ENCODE results near the gene DHRS7. TPM values are rescaled to one million over a fixed set of nuclear protein-coding genes. Genes with fewer than 3 reads are reported as not detected.

DHRS7 gene
- polyA plus RNA-seq, 1 of the 3 experiments (the other 2 are of a cell fraction): 88.7 TPM

DNA sequence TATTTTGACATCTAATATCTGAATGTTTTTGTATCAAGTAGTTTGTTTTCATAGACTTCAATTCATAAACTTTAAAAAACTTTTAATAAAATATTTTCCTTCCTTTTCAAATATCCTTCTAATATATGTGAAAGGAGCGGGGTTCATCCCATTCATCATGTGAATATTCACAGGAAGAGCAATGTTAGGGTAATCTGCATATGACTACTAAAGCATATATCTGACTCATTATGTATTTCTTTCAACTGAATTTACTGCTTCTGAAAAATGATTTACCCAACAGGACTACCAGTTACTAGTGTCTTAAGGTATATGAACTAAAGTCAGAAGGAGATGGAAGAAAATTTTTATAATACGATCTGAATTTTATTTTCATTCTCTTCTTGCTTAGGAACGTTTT is 30.5 kb downstream of the DHRS7 start (continued):
- TF ChIP-seq, protein P1, sequence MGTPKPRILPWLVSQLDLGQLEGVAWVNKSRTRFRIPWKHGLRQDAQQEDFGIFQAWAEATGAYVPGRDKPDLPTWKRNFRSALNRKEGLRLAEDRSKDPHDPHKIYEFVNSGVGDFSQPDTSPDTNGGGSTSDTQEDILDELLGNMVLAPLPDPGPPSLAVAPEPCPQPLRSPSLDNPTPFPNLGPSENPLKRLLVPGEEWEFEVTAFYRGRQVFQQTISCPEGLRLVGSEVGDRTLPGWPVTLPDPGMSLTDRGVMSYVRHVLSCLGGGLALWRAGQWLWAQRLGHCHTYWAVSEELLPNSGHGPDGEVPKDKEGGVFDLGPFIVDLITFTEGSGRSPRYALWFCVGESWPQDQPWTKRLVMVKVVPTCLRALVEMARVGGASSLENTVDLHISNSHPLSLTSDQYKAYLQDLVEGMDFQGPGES (IDR thresholded peaks at IDR 0.05; ENCODE audit: low read depth, low read length): no peak
- TF ChIP-seq, protein P2, sequence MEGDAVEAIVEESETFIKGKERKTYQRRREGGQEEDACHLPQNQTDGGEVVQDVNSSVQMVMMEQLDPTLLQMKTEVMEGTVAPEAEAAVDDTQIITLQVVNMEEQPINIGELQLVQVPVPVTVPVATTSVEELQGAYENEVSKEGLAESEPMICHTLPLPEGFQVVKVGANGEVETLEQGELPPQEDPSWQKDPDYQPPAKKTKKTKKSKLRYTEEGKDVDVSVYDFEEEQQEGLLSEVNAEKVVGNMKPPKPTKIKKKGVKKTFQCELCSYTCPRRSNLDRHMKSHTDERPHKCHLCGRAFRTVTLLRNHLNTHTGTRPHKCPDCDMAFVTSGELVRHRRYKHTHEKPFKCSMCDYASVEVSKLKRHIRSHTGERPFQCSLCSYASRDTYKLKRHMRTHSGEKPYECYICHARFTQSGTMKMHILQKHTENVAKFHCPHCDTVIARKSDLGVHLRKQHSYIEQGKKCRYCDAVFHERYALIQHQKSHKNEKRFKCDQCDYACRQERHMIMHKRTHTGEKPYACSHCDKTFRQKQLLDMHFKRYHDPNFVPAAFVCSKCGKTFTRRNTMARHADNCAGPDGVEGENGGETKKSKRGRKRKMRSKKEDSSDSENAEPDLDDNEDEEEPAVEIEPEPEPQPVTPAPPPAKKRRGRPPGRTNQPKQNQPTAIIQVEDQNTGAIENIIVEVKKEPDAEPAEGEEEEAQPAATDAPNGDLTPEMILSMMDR (IDR thresholded peaks at IDR 0.05): no peak
- TF ChIP-seq MXI1 (IDR thresholded peaks at IDR 0.05; ENCODE audit: low read depth, low read length): no peak
- TF ChIP-seq, protein P3, sequence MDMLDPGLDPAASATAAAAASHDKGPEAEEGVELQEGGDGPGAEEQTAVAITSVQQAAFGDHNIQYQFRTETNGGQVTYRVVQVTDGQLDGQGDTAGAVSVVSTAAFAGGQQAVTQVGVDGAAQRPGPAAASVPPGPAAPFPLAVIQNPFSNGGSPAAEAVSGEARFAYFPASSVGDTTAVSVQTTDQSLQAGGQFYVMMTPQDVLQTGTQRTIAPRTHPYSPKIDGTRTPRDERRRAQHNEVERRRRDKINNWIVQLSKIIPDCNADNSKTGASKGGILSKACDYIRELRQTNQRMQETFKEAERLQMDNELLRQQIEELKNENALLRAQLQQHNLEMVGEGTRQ (IDR thresholded peaks at IDR 0.05; ENCODE audit: borderline replicate concordance, low read depth, low read length): no peak
- no peak for TF ChIP-seq NRF1 (IDR thresholded peaks at IDR 0.05; ENCODE audit: low read depth, low read length)
- no peak for TF ChIP-seq FOXM1 (IDR thresholded peaks at IDR 0.05; ENCODE audit: low read depth)
- TF ChIP-seq FOSL2 (IDR thresholded peaks at IDR 0.05; ENCODE audit: borderline replicate concordance, low read depth): no peak

DNA sequence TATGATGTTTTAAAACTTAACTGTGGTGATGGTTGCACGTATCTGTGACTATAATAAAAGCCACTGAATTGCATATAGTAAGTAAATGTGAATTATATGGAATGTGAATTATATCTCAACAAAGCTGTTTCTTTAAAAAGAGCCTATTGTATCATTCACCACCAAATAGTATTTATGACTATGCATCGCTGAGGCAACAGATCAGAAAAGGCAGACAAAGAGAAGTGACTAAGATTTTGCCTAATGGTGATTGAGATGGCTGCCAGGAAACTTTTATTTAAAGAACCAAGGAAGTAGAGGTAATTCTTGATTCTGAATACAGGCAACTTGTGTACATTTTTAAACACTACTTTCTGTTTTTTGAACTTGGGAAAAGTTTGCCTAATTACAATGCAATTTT is 31.7 kb downstream of the DHRS7 start:
- H3K27me3 ChIP-seq (ENCODE audit: insufficient read depth): no peaks in the 10 kb centered on the region
- no peaks in the 10 kb centered on the region; the same call in 1 of the 2 replicates for H3K9me3 ChIP-seq
- H3K36me3 ChIP-seq (replicated peaks in 1 of 2; ENCODE audit: control insufficient read depth in 1 of 2, insufficient read depth in 2 of 2, low read length in 1 of 2): peaks cover 29 to 69% of the 10 kb centered on the region in 2 experiments
- H3K9me2 ChIP-seq: no peaks in the 10 kb centered on the region
- H3K79me2 ChIP-seq (ENCODE audit: insufficient read depth): no peaks in the 10 kb centered on the region; the same call in 1 of the 2 replicates
- H3K4me3 ChIP-seq (ENCODE audit: low read depth in 2 of 2, low read length in 1 of 2): no peak overlapping the region
- no peaks in the 10 kb centered on the region for H4K20me1 ChIP-seq (ENCODE audit: insufficient read depth)
- 91% methylated on average over 2 of the region's 2 CpGs for WGBS (ENCODE audit: low lambda C conversion rate)
- H3F3A ChIP-seq (replicated peaks; ENCODE audit: insufficient read depth): peaks cover 26% of the 10 kb centered on the region
- H3K27ac ChIP-seq (ENCODE audit: low read depth in 2 of 2, low read length in 1 of 2): no peak overlapping the region
- CTCF ChIA-PET: no interaction called here
- POLR2A ChIA-PET: no interaction called here
- H2AFZ ChIP-seq (ENCODE audit: low read depth): no peak overlapping the region
- DNase-seq: no peak
- no peak overlapping the region for H3K9ac ChIP-seq
- no peak for TF ChIP-seq JUND (IDR thresholded peaks at IDR 0.05)
- TF ChIP-seq GATA2 (CRISPR knock-in tag; IDR thresholded peaks at IDR 0.05): no peak
- no peak for TF ChIP-seq FOXJ3 (CRISPR knock-in tag; IDR thresholded peaks at IDR 0.05)
- no peak for TF ChIP-seq SMC3 (IDR thresholded peaks at IDR 0.05; ENCODE audit: low read depth, low read length)
- no peak for TF ChIP-seq FOSL2 (IDR thresholded peaks at IDR 0.05; ENCODE audit: borderline replicate concordance, low read depth)
- TF ChIP-seq, protein P2 (IDR thresholded peaks at IDR 0.05): no peak
- TF ChIP-seq, protein P1 (IDR thresholded peaks at IDR 0.05; ENCODE audit: low read depth, low read length): no peak
- no peak for TF ChIP-seq RXRA (IDR thresholded peaks at IDR 0.05; ENCODE audit: borderline replicate concordance, low read depth)
- no peak for TF ChIP-seq TEAD4 (IDR thresholded peaks at IDR 0.05; ENCODE audit: borderline replicate concordance, insufficient read depth)
- TF ChIP-seq, protein P4, sequence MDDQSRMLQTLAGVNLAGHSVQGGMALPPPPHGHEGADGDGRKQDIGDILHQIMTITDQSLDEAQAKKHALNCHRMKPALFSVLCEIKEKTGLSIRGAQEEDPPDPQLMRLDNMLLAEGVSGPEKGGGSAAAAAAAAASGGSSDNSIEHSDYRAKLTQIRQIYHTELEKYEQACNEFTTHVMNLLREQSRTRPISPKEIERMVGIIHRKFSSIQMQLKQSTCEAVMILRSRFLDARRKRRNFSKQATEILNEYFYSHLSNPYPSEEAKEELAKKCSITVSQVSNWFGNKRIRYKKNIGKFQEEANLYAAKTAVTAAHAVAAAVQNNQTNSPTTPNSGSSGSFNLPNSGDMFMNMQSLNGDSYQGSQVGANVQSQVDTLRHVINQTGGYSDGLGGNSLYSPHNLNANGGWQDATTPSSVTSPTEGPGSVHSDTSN (IDR thresholded peaks at IDR 0.05): no peak
- TF ChIP-seq, protein P5, sequence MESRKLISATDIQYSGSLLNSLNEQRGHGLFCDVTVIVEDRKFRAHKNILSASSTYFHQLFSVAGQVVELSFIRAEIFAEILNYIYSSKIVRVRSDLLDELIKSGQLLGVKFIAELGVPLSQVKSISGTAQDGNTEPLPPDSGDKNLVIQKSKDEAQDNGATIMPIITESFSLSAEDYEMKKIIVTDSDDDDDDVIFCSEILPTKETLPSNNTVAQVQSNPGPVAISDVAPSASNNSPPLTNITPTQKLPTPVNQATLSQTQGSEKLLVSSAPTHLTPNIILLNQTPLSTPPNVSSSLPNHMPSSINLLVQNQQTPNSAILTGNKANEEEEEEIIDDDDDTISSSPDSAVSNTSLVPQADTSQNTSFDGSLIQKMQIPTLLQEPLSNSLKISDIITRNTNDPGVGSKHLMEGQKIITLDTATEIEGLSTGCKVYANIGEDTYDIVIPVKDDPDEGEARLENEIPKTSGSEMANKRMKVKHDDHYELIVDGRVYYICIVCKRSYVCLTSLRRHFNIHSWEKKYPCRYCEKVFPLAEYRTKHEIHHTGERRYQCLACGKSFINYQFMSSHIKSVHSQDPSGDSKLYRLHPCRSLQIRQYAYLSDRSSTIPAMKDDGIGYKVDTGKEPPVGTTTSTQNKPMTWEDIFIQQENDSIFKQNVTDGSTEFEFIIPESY (IDR thresholded peaks at IDR 0.05; ENCODE audit: borderline replicate concordance, low read depth): no peak
- TF ChIP-seq TAF1 (IDR thresholded peaks at IDR 0.05; ENCODE audit: borderline replicate concordance, low read depth, low read length): no peak
- TF ChIP-seq, protein P6, sequence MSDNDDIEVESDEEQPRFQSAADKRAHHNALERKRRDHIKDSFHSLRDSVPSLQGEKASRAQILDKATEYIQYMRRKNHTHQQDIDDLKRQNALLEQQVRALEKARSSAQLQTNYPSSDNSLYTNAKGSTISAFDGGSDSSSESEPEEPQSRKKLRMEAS (IDR thresholded peaks at IDR 0.05; ENCODE audit: low read depth): no peak
- no peak for TF ChIP-seq FOXM1 (IDR thresholded peaks at IDR 0.05; ENCODE audit: low read depth)
- no peak overlapping the region for H3K4me2 ChIP-seq
- H3K4me1 ChIP-seq (ENCODE audit: control insufficient read depth in 1 of 2, insufficient read depth in 2 of 2, low read depth in 1 of 2, low read length in 1 of 2): no peaks in the 10 kb centered on the region

Measured in SK-N-SH (cell line).